NCI-H2107 (cell line): ENCODE measurements around the gene ZDHHC7.

ENCODE experiments used
- DNase-seq: peaks from one replicate; lab custom pipeline; 2025; lab: John Stamatoyannopoulos, UW

The ZDHHC7 gene

DNA sequence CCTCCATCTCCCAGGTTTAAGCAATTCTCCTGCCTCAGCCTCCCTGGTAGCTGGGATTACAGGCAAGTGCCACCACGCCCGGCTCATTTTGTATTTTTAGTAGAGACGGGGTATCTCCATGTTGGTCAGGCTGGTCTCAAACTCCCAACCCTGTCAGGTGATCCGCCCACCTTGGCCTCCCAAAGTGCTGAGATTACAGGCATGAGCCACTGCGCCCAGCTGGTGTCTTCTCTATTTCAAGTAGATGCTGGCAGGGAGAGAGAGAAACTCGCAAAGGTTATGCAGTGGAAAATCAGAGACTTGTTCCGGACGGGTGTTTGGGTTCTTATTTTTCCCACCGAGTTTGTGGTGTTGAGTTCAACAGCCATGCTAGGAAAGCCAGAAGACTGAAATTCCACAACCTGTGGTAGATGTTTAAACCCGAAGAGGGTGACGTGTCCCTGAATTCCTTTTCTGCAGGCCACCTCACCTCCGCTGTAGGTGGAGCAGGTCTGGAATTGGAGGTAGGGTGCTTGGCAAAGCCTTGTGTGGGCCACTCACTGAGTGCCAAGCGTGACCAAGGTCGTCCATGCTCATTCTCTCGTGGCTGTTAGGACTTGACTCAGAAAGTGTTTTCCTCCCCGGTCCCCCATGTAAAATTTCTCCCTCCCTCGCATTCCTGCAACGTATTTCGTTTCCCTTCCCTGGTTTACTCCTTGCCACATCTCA, 7.3 kb upstream of the ZDHHC7 start:
- DNase-seq: no peak

DNA sequence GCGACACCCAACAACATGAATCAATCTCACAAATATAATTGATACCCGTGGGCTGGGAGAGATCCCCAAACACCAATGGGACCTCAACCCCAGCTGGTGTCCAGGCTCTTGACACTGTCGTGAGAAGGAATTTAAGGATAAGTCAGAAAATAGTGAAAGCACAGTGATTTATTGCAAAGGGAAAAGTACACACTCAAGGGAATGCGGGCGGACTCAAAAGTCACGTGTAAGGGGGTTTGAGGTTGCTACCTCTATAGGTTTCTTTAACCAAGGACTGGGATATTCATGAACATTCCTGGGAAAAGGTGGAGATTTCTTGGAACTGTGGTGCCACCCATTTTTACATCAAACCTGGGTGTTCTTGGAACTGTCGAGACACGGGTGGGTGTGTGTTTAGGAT, 6.3 kb upstream of the ZDHHC7 start:
- DNase-seq: no peak

- no peak for DNase-seq
Observed at GRCh38 chr16:85017151-85017550, 5.8 kb upstream of the ZDHHC7 start.

- DNase-seq: no peak
Observed at GRCh38 chr16:85015481-85016187, 4.3 kb upstream of the ZDHHC7 start.

DNA sequence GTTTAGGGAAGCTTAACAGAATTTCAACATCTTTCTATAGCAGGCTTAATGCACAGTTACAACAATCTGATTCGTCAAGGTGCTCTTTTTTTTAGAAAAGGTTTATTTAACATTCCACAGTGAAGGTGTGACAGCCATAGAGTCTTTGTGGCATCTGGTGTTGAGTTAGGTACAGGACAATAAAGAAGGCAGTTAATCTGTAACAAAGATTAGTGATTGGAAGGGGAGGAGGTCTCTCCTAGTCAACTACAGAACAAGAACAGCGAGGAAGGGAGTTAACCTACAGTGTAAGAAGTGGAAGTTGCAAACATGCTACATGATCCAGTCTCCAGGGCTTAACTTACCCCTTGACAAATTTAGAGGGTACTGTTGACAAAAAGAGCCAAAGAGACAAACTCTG, 3.0 kb upstream of the ZDHHC7 start:
- no peak for DNase-seq

- DNase-seq: no peak
Observed at GRCh38 chr16:85011846-85012284, 530 bp upstream of the ZDHHC7 start.

- no peak for DNase-seq
Observed at GRCh38 chr16:85010446-85010930, 847 bp downstream of the ZDHHC7 start.

- DNase-seq: no peak
Observed at GRCh38 chr16:85008271-85008670, 3.1 kb downstream of the ZDHHC7 start.

DNA sequence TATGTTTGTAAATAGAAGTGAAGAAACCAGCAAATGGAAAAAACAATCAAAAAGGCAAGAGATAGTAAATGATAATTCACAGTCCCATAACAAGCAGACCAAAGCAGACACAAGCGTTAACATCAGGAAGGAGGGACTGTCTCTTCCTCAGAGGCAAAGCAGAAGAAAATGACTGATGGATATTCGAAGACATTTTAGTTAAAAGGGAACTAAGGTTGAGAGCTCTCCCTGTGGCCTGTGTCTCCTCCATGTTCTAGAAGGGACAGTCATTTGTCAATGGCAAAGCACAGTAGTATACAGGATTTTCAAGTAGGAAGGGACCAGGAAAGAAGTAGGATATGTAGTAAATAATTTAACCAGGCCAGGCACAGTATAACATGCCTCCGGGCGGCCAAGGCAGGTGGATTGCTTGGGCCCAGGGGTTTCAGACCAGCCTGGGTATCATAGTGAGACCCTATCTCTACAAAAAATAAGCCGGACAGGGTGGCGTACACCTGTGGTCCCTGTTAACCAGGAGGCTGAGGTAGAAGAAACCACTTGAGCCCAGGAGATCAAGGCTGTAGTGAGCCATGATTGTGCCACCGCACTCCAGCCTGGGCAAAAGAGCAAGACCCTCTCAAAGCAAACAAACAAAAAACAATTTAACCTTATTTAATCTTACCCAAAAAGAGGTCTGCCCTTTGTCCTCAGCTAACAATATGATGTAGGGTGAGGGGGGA, 3.7 kb downstream of the ZDHHC7 start:
- DNase-seq: no peak

- DNase-seq: no peak
Observed at GRCh38 chr16:85006639-85007038, 4.7 kb downstream of the ZDHHC7 start.

- no peak for DNase-seq
Observed at GRCh38 chr16:85005285-85006069, 5.9 kb downstream of the ZDHHC7 start.

GRCh38 chr16:85004587-85005205, 6.6 kb downstream of the ZDHHC7 start:
- no peak for DNase-seq

- no peak for DNase-seq
Observed at GRCh38 chr16:85003725-85004586, 7.4 kb downstream of the ZDHHC7 start.

- DNase-seq: no peak
Observed at GRCh38 chr16:85003076-85003475, 8.3 kb downstream of the ZDHHC7 start.

GRCh38 chr16:85002608-85003007, 8.7 kb downstream of the ZDHHC7 start:
- no peak for DNase-seq

DNA sequence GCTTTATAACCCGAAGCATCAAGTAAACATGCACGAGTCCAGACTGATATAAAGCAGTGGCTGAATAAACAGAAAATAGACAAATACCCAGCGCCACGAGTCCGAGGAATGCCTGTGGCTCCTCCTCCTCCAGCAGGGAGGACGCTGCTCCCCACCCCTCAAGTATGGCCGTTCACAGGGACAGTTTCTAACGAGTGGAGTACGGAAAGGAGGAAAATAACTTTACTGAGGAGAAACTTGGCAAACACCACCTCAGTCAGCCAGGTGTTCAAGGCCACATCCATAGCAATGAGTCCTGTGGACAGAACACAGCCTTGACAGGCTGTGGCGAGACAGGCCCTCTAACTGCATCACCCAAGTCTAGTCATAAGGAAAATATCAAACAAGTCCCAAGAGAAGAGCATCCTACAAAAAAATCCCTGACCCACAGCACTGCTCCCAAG, 9.2 kb downstream of the ZDHHC7 start:
- no peak for DNase-seq

DNA sequence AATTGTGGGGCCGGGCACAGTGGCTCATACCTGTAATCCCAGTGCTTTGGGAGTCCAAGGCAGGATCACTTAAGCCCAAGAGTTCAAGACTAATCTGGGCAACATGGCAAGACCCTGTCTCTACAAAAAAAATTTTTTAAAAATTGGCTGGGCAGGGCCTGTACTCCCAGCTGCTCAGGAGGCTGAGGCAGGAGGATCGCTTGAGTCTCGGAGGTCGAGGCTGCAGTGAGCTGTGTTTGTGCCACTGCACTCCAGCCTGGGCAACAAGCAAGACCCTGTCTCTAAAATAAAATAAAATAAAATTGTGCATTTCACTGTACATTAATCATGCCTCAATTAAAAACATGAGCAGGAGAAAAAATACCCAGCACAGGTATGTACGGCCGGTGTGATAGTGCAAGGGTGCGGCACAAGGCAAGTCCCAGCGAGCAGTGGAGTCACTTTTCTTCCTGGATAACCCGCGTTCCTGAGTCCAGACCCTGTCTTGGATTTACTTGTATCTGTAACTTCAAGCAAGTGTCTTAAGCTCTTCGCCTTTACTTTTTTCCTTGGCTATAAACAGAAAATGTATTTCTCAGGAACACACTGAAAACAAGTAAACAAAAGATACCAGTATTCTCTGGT, 11.4 kb downstream of the ZDHHC7 start:
- no peak for DNase-seq

DNA sequence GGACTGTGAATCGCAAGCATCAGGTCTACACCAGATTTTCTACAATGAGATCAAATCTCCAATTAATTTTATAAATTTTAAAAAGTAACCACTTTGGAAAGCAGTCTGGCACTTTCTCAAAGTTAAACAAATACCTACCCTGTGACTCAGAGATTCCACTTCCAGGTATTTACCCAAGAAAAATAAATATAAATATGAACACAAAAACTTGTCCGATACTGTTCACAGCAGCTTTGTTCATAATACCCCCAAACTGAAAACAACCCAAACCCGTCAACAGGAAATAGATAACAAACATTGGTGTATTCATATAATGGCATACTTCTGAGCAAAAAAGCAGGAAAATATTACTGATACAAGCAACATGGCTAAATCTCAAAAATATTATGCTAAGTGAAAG, 12.1 kb downstream of the ZDHHC7 start:
- no peak for DNase-seq

DNA sequence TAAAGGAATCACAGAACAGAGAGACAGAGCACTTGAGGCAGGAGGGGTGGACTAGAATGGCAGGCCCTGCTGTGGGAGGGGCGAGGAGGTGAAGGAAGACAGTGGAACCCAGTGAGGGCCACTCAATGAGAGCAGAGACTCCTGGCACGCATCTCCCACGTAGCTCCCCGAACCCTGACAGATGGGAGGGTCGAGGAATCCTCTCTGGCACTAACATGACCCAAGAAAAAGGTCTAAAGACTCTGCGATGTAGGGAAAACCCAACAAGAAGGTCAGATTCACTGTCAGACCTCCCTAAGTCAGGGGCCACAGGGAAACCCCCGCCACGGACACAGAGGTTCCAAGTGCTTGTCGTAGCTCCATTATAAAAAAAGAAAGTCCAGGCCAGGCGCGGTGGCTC, 15.0 kb downstream of the ZDHHC7 start:
- DNase-seq: no peak

DNA sequence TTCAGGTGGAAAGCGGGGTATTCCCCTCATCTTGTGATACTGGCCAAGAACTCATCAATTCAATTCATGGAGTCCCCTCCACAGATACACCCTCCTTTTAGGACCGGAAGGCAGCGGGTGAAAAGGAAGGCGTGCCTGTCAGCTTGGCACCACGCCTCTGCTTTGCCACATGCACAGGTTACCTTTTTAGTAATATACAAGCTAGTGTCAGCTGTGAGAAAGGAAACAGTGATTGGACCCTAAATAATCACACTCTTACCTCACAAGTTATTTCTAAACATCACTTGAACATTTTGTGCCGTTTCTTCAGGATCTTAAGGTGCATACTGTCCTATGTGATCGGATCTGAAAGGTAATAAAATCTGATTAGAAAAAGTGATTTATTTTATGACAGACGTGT, 15.7 kb downstream of the ZDHHC7 start:
- no peak for DNase-seq
